Activated CD4-positive, alpha-beta T cell treated with anti-CD3 and anti-CD28 coated beads, Interleukin-2, amount 50 U/mL, for 48 hours (primary cell): Measurements from ENCODE around the gene RNF220.

Experiments used
- DNase-seq, 2 experiments: peaks; one replicate each; pipeline ENCODE4 v3.0.0-alpha.2; 2020

Gene RNF220

GRCh38 chr1:44641126-44642102 lies 236.4 kb downstream of the RNF220 start:
- DNase-seq = no peak

DNA sequence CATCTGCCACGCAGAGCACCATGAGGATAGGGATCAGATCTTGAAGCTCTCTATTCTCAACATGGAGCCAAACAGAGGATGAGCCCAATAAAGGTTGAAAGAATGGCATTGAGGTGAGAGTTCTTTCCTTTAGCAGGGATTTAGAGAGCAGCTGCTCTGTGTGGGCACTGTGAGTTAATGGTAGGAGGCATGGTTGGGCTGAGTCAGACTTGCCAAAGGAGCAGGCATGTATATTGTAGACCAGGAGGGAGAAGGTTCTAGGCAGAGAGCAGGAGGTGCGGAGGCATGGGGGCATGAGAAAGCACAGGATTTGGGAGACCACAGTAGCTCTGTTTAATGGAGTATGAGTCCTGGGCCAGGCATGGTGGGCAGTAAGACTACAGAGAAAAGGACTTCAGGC lies 237.2 kb downstream of the RNF220 start:
- DNase-seq = no peak

DNA sequence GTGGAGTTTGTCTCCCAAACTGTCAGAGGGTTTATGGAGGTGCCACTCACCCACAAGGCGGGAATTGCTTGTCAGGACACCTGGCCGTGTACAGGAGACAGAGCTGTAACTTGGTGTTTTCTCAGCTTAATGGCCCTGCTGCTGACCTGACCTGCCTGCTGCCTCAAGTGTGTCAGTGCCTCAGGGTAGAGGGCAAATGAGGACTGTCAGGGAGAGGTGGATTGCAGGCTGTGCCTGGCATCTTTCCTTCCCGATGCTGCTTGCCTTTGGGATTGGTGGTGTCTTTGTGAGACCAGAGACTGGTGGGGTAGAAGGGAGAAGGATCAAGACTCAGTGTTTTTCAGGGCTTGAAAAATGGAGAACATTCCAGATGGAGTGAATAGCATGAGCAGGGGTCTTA lies 237.9 kb downstream of the RNF220 start:
- DNase-seq = no peak

GRCh38 chr1:44643721-44644334 lies 238.8 kb downstream of the RNF220 start:
- no peak for DNase-seq

- DNase-seq = no peak
Observed at GRCh38 chr1:44644806-44645205, 239.8 kb downstream of the RNF220 start.

DNA sequence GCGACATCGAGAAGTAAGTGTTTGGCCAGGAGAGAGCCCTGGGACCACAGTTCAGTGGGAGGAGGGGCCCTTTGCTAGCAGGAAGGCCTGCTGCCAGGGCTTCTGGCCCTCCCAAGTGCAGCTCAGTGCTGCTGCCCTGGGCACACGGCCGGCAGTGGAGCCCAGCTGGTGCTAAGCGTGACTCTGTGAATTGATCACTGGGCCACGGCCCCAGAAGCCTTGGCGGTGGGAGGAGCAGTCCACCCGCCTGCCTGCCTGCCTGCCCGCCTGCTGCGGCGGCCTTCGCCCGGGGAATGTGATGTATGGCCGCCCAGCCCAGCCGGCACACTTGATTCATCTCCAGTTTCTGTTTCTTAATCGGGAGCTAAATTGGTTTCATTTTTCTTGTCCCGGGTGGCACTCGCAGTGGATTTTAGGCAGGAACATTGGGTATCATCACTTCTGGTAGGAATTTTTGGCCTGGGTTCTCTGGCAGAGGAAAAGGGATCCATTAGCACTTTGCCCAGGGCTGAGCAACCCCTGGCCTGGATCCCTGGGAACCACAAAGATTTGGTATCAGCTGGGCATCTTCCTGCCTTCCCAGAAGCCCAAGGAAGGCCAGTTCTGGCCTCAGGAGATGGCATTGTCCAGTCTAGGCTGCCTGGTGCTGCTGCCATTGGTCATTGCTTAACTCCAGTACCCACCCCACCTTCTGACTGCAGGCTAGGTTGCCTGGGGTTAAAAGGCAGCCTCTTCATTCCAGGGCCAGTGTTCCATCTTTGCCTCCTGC lies 240.6 kb downstream of the RNF220 start:
- DNase-seq = no peak

DNA sequence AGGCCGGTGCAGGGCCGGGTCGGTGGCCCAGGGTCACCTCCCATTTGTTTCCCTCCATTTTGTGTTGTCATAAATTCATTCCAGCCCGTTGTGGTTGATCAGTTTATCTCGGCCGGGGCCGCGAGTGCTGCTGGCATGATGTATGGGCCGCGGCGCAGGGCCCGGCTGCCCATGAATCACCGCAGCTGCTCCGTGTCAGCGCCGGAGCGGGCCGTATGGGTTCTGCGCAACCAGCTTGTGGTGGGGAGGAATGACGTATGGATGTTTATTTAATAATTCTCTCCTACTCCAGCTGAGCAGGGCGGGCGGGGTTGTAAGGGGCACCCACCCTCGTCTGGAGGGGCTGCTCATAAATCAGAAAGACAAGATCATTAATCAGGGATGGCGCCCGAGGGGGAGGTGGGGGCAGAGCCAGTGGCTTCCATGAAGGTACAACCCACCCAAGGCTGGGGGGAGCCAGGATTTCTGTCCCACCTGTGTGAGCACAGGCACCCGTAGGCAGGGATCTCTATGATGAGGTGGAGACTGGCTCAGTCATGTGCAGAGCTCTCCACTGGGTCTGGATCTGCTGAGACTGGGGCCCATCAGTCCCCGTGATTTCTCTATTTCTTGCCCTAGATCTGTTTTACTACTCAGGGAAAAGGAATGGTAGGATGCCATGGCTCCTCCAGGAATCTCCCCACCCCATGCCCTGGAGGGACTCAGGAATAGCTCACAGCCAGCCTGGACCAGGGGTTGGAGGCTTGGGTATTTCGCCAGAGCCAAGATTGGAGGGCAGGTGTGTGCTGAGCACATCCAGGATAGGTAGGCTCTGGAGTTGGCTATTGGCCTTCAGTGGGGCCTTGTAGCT lies 241.4 kb downstream of the RNF220 start:
- no peak for DNase-seq

DNA sequence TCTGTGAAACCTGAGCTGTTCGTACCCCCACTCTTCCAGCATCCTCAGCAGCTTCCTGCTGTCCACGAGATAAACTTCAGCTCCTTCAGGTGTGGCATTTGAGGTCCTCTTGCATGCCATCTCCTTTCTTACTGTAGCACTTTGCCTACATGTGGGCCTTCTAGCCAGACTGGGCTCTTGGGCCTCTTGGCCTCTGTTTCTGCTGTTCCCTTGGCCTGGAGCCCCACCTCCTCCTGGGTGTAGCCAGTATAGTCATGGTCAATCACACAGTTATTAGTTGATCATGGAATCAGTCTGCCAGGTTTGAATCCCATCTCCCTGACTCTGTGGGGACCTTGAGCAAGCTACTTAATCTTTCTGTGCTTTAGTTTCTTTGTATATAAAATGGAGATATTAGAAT lies 242.8 kb downstream of the RNF220 start:
- DNase-seq = no peak

DNA sequence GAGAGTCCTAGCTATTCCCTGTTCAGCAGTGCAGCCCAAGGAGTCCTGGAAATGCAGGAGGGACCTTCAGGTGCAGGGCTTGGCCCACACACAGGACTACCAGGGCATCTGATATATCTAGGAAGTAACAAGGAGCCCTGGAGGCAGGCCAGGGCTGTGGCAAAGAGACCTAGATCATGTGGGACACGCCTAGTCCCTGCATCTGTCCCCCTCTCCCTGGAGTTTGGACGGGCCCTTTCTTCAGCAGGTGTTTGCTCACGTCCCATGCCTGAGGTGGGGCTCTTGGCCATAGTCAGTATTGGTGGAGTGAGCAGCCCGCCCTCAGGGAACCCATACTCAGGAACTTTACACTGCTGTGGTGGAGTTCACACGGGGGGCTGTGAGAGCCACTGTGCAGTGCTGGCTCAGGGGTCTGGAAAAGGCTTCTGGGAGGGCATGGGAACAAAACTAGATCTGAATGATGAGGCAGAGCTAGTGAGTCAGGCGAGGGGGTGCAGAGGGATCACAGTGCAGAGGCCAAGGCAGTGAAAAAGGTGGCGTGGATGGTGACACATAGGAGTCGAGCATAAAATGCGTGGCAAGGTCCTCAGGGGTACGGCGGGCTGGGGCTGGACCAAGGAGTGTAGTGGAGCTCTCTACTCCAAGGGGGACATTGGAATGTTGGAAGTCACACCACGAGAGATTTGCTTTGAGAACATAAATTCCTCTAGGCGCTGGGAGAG lies 243.6 kb downstream of the RNF220 start:
- no peak for DNase-seq

GRCh38 chr1:44649788-44650158 lies 244.7 kb downstream of the RNF220 start:
- no peak for DNase-seq

- DNase-seq = no peak
Observed at GRCh38 chr1:44650159-44650831, 245.2 kb downstream of the RNF220 start.

DNA sequence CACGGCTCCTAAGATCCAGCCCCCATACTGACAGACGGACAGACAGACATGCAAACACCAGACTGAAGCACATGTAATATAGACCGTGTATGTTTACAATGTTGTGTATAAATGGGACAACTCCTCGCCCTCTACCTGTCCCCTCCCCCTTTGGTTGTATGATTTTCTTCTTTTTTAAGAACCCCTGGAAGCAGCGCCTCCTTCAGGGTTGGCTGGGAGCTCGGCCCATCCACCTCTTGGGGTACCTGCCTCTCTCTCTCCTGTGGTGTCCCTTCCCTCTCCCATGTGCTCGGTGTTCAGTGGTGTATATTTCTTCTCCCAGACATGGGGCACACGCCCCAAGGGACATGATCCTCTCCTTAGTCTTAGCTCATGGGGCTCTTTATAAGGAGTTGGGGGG lies 246.0 kb downstream of the RNF220 start:
- no peak for DNase-seq

DNA sequence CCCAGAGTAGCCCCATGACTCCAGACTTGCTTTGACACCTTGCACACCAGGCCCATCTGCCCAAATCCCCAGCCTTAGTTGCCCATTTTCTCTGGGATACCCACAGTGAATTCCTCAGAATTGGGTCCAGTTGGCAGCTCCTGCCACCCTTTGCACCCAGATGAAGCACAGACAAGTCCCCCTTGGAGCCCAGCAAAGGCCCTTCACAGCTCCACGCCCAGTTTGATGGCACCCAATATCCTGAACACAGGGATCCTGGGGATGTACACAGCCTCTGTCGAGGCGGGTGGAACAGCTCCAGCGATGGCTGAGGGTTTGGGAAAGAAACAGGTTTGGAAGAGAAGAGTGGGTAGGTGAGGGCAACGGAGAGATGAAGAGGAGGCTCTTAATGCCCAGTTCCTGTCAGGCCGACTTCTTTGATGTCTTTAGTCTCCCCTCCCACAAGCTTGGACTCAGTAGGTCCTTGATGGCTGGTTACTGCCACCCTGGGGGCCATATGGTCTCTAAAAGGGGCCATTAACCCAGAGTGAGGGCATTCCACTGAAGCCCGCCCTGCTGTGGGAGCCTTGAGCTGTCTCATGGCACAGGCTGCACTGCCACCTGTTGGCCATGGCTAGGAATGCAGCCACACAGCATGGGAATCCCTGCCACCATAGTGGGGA lies 247.5 kb downstream of the RNF220 start:
- DNase-seq = peak; percentile 82 to 85

GRCh38 chr1:44653107-44653964 lies 248.3 kb downstream of the RNF220 start:
- no peak for DNase-seq

GRCh38 chr1:44654621-44655187 lies 249.6 kb downstream of the RNF220 start:
- DNase-seq = no peak

DNA sequence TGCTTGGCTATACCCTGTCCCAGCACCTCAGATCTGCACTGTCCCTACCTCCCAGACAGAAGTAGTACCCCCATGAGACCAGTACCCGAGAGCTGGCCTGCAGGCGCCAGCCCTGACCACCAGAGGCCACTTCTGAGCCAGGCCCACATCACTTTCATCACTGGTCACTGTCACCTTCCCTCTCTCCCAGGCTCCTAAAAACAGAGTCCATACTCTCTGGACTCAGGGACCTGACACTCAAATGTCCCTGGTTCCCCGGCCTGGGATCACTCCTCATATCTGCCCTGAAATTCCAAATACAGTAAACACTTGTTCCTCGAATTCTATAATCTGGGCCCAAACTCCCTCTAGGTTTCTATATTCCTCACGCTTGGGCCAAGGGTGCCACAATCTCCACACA lies 250.6 kb downstream of the RNF220 start:
- peak in 1 of 2 experiments; percentile 22 for DNase-seq

- DNase-seq = no peak
Observed at GRCh38 chr1:44659566-44659965, 254.5 kb downstream of the RNF220 start.

GRCh38 chr1:44660176-44660575 lies 255.1 kb downstream of the RNF220 start:
- no peak for DNase-seq
